GM21360 (cell line): Measurements from ENCODE around the gene PMF1.
"Not testable (repeated sequence)": the region's sequence is repeated elsewhere in the genome, so short reads cannot be mapped to it uniquely, and the experiment has no call there.

ENCODE experiments used
- ATAC-seq: cut with Tn5 transposase; IDR thresholded peaks from one replicate; pipeline ENCODE4 v1.9.1; 2021; ENCODE audit warnings: mild to moderate bottlenecking, moderate library complexity; ENCODE audit not compliant: unreplicated experiment

The PMF1 gene, protein sequence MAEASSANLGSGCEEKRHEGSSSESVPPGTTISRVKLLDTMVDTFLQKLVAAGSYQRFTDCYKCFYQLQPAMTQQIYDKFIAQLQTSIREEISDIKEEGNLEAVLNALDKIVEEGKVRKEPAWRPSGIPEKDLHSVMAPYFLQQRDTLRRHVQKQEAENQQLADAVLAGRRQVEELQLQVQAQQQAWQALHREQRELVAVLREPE

DNA sequence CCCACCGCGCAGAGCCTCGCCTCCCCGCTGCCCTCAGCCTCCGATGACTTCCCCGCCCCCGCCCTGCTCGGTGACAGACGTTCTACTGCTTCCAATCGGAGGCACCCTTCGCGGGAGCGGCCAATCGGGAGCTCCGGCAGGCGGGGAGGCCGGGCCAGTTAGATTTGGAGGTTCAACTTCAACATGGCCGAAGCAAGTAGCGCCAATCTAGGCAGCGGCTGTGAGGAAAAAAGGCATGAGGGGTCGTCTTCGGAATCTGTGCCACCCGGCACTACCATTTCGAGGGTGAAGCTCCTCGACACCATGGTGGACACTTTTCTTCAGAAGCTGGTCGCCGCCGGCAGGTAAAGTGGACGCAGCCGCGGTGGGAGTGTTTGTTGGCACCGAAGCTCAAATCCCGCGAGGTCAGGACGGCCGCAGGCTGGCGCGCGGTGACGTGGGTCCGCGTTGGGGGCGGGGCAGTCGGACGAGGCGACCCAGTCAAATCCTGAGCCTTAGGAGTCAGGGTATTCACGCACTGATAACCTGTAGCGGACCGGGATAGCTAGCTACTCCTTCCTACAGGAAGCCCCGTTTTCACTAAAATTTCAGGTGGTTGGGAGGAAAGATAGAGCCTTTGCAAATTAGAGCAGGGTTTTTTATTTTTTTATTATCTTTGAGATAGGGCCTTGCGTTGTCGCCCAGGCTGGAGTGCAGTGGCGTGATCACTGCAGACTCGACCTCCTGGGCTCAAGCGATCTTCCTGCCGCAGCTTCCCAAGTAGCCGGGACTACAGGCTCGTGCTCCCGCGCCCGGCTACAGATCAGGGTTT, at the start of gene PMF1:
Gene PMF1 (plus strand): TSS at position 175 of the 811 bp plus-strand sequence. CDS start 9 bp downstream, at position 184.
- peak; percentile 84 for ATAC-seq

DNA sequence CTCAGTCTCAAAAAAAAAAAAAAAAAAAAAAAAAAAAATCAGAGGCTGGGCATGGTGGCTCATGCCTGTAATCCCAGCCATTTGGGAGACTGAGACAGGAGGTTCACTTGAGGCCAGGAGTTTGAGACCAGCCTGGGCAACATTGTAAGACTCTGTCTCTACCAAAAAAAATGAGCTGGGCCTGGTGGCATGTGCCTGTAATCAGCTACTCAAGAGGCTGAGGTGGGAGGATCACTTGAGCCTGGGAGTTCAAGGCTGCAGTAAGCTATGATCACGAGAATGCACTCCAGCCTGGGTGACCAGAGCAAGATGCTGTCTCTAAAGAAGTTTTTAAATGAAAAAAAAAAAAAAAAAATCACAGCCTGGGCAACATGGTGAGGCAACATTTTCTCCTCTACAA, 49.1 kb upstream of the PMF1 start:
- ATAC-seq: no peak

DNA sequence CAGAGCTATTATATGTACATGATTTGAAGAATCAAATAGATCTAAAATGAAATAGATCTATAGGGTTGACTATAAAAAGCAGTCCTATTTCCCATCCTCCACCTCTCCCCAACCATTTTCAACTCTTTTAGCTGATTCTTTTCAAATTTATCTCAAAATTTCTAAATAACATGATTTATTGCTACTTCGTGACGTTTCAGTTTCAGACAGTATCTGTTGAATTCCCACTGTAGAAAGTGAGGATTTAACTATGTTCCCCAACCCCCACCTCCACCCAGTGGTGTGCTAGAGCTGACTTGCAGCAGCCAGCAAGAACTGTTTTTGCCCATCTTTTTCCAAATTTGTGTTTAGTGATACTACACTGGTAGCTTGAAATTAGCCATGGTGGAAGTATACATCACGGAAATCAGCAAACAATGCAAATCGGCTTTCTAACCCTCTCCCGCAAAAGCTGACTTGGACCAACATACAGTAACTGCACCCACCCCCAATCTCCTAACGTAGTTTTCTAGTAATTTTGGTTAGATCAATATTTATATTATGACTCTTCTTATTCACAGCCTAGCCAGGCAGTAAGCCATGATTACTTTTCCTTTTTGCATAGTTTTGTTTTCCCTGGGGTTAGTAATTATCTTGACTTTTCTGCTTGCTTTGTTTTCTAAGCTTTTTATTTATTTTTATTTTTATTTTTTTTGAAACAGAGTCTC, 48.5 kb upstream of the PMF1 start:
- ATAC-seq: no peak

DNA sequence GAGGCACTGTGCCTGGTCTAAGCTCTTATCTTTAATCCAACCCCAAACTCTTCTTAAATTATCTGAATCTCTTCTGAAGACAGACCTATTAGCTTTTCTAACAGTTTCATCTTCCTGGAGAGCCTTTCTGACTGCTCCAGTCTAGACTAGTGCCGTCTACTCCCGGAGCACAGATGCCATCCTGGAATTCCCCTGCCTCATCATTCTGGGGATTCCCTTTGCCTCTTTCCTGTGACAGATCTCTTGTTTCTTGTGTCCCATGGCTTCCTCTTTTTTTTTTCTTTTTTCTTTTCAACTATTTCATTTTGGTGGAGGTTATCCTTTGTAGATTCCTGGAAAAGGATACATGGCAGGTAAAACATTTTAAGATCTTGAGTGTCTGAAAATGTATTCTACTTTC, 47.7 kb upstream of the PMF1 start:
- no peak for ATAC-seq

DNA sequence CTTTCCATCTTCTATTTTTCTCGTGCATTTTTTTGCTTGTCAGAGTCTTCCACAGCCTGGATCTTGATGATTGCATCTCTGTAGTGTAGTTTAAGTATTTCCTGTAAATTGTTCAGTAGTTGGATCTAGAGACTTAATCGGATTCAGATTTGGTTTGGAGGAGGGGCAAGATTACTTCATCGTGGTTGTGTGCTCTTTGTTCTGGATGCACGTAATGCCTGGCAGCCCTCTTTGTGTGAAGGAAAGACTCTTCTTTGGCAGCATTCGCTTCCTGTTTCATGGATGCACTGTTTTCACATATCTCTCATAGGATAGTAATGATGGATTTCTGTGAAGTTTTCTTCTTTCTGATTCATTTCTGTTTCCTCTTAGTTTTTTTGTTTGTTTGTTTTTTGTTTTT, 45.3 kb upstream of the PMF1 start:
- no peak for ATAC-seq

DNA sequence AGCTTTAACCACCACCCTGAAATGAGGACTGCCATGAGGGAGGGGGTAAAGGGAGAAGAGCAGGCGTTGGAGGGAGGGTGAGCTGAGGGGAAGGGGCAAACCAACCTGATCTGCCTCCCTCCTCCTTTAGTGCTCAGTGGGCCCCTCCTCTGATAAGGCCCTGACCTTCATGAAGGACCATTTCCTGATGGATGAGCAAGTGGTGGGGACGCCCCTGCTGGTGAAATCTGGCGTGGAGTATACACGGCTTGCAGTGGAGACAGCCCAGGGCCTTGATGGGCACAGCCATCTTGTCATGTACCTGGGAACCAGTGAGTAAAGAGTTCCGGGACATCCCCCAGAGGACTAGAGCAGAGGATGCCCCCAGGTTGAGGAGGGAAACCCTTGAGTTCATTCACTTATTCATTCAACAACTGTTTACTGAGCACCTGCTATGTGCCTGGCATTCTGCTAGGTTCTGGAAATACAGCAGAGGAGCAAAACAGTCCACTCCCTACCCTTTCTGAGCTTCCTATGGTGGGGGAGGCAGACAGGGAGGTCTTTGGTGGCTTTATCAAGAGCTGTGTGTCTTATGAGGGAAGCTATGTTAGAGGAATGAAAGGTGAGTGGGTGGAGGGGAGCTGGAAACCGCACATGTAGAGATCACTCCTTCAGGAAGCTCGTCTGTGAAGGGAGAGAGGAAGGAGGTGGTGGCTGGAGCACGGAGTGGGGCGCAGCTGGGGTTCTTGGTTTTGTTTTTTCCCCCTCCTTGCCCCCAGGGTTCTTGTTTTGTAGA, 39.9 kb upstream of the PMF1 start:
- ATAC-seq: no peak

DNA sequence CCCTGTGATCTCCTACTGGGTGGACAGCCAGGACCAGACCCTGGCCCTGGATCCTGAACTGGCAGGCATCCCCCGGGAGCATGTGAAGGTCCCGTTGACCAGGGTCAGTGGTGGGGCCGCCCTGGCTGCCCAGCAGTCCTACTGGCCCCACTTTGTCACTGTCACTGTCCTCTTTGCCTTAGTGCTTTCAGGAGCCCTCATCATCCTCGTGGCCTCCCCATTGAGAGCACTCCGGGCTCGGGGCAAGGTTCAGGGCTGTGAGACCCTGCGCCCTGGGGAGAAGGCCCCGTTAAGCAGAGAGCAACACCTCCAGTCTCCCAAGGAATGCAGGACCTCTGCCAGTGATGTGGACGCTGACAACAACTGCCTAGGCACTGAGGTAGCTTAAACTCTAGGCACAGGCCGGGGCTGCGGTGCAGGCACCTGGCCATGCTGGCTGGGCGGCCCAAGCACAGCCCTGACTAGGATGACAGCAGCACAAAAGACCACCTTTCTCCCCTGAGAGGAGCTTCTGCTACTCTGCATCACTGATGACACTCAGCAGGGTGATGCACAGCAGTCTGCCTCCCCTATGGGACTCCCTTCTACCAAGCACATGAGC, 36.1 kb upstream of the PMF1 start:
- ATAC-seq: no peak

DNA sequence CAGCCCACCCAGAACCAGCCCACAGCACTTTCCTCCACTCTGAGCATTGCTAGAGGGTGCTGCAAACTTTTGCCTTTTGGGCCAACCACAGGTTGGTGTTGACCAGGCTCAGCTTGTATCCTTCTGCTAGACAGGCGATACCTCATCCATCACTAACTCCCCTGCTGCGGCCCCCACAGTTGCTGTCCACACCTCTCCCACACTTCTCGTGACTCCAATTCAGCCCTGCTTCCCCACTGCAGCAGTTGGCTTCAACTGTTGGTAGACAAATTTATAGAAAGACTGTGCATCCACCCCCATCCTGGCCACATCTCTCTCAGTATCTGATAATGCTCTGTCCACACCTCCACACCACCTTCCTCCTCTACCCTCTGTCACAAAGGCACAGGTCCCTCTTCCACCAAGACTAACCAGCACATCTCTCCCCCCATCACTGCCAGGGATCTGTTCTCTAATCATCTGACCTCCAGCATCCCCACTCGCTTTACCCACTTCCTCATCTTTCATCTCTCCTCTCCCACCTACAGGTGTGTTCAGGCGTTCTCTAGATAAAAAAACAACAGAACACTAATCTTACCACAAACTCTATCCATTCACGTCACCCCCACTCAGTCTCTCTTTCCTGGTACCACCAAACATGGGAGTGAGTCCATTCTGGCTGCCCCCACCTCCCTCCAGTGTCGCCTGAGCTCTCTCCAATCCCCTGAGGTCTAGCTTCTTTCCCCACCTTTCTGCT, 34.7 kb upstream of the PMF1 start:
- no peak for ATAC-seq

DNA sequence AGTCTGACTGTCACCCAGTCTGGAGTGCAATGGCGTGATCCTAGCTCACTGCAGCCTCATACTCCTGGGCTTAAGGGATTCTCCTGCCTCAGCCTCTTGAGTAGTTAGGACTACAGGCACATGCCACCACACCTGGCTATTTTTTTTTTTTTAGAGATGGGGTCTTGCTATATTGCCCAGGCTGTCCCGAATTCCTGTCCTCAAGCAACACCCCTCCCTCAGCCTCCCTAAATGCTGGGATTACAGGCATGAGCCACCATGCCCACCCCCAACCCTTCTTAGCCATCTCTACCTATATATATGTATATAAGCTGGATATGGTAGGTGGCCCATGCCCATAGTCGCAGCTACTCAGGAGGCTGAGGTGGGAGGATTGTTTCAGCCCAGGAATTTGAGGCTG, 32.3 kb upstream of the PMF1 start:
- no peak for ATAC-seq

DNA sequence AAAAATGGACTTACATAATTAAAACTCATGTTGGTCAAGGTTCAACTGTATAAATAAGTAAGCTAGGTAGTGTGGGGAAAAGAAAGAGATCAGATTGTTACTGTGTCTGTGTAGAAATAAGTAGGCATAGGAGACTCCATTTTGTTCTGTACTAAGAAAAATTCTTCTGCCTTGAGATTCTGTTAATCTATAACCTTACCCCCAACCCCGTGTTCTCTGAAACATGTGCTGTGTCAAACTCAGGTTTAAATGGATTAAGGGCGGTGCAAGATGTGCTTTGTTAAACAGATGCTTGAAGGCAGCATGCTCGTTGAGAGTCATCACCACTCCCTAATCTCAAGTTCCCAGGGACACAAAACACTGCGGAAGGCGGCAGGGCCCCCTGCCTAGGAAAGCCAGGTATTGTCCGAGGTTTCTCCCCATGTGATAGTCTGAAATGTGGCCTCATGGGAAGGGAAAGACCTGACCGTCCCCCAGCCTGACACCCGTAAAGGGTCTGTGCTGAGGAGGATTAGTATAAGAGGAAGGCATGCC, 31.3 kb upstream of the PMF1 start:
- ATAC-seq: not testable (repeated sequence)

DNA sequence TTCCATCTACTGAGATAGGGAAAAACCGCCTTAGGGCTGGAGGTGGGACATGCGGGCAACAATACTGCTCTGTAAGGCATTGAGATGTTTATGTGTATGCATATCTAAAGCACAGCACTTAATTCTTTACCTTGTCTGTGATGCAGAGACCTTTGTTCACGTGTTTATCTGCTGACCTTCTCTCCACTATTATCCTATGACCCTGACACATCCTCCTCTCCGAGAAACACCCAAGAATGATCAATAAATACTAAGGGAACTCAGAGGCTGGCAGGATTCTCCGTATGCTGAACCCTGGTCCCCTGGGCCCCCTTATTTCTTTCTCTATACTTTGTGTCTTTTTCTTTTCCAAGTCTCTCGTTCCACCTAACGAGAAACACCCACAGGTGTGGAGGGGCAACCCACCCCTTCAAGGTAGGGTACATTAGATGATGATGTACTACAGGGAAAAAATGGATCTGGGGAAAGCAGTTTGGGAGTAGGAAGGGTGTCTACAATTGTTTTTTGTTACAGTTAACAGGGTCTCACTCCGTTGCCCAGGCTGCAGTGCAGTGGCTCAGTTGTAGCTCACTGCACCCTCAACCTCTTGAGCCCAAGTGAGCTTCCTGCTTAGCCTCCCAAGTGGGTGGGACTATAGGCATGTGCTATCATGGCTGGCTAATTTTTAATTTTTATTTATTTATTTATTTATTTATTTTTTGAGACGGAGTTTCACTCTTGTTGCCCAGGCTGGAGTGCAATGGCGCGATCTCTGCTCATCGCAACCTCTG, 30.6 kb upstream of the PMF1 start:
- not testable (repeated sequence) for ATAC-seq

DNA sequence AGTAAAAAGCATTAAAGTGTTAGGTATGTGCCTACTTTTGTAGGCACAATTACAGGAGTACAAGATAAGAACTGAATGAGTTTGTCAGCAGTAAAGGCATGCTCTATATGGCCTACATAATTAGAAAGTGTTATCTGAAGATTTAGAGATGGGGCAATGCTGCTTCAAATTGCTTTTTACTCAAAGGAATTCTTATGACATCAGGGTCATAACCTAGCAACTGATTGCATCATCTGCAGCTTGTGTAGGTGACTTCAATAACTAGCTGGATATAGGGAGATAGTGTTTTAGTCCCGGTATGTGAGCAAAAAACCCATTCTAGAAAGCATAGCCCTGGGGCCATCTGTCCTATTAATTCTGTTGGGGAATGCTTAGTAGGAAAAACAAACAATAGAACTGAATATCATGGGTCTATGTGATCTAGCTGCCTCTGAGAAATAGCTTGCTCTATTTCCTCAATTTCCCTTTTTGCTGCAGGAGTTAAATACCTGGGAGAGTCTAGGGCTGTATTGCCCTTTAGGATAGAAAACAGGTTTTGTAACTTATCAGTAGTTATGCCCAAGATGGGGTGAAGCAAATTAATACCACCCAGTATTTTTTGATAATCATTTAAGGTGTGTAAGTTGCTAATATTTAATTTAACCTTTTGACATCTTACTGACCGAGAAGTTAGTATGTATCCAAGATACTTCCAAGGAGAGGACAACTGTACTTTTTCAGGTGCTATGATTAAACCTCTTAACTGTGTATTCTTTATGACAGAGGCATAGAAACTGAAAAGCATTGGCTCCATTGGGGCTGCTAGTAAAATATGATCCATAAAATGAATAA, 26.2 kb upstream of the PMF1 start:
- ATAC-seq: not testable (repeated sequence)

DNA sequence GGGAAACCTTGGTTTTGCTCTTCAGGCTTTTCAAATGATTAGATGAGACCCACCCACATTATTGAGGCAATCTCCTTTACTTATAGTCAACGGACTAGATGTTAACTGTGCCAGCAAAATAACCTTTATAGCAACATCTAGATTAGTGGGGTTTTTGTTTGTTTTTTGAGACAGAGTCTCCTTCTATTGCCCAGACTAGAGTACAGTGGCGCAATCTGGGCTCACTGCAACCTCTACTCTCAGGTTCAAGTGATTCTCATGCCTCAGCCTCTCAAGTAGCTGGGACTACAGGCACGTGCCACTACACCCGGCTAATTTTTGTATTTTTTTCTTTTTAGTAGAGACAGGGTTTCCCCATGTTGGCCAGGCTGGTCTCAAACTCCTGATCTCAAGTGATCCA, 22.5 kb upstream of the PMF1 start:
- not testable (repeated sequence) for ATAC-seq

DNA sequence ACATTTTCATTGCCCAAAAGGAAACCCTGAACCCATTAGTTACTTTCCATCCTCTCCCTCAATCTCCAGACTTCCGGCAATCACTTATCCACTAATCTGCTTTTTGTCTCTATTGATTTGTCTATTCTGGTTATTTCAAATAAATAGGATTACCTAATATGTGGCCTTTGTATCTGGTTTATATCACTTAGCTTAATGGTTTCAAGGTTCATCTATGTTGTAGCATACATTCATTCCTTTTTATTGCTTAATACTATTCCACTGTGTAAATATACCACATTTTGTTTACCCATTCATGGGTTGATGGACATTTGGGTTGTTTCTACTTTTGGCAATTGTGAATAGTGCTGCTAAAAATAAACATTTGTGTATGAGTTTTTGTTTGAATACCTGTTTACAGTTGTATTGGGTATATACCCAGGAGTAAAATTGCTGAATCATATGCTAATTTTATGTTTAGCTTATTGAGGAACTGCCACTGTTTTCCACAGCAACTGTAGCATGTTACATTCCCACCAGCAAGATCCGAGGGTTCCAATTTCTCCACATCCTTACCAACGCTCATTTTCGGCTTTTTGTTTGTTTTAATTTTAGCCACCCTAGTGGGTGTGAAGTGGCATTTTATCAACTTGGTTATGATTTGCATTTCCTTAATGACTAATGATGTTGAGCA, 21.4 kb upstream of the PMF1 start:
- no peak for ATAC-seq

DNA sequence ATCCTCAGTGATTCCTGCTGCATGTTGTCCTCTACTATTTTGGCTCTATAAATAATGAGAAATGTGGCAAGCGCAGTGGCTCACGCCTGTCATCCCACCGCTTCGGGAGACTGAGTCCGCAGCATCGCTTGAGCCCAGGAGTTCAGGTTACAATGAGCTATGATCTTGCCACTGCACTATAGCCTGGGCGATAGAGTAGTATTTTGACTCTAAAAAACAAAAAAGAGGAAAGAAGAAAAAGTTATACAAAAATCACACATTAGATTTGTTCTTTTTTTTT, 19.7 kb upstream of the PMF1 start:
- ATAC-seq: no peak

DNA sequence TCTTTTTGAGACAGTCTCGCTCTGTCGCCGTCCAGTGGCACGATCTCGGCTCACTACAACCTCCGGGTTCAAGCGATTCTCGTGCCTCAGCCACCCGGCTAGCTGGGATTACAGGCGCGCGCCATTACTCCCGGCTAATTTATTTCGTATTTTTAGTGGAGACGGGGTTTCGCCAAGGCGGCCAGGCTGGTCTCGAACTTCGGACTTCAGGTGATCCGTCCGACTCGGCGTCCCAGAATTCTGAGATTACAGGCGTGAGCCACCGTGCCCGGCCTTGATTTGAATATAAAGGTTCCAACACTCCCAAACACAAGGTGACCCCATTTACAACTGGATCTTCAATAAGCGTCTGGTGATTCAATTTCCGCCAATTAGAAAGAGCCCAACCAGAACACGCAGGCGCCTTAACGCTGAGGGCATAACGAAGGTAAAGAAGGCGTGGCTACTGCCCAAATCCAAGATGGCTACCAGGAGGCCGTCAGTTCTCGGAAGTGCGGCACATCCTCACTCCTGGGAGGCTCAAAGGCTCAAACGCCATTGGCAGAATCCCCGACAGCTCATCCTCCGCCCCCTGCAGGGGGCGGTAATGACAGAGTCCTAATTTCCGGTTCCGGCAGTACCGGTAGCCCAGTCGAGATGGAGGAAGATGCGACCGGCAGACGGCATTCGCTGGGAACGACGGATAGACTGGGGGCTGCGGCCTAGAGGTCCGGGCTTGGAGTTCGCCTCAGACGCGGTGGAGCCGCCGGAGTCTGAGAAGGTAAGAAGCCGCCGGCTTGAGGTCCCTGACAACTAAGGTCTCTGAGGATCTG, 19.1 kb upstream of the PMF1 start, which contains the start of gene SLC25A44:
Gene SLC25A44 (plus strand): TSS at position 617 of the 812 bp plus-strand sequence. CDS start 5,744 bp downstream, outside the sequence.
- peak; percentile 95 for ATAC-seq

DNA sequence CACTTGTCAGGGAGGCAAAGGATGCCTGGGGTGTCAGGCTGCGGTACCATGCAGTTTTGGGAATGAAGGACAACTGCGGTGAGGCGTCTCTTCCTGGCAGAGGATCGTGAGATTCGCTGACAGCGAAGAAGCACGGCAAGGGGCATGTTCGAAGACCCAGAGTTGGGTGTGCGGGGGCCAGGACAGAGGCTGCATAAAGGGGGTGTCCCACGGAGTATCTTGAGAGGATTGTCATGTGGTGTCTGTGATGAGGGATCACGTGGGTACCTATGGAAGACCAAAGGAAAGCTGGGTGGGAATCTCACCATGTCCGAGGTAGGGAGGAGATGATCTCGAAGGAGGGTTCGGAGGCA, 18.5 kb upstream of the PMF1 start:
- no peak for ATAC-seq
